Measurements from ENCODE around the gene ZNF227. TPM values are rescaled to one million over a fixed set of nuclear protein-coding genes. Genes with fewer than 3 reads are reported as not detected.
A peak's percentile ranks its signal among the peaks of the same experiment; 100 is the strongest.

The ZNF227 gene
- total and polyA plus RNA-seq, 9 of the 15 experiments (the other 6 are each of a cell fraction or from before 2014, with no cell fraction given) = 3.0 to 15.1 (median 10.0) TPM

GRCh38 chr19:44207126-44207803, 5.1 kb upstream of the ZNF227 start (continued):
- TF ChIP-seq, protein P1, sequence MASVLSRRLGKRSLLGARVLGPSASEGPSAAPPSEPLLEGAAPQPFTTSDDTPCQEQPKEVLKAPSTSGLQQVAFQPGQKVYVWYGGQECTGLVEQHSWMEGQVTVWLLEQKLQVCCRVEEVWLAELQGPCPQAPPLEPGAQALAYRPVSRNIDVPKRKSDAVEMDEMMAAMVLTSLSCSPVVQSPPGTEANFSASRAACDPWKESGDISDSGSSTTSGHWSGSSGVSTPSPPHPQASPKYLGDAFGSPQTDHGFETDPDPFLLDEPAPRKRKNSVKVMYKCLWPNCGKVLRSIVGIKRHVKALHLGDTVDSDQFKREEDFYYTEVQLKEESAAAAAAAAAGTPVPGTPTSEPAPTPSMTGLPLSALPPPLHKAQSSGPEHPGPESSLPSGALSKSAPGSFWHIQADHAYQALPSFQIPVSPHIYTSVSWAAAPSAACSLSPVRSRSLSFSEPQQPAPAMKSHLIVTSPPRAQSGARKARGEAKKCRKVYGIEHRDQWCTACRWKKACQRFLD (CRISPR knock-in tag; IDR thresholded peaks at IDR 0.05) = peak; percentile 55; the same call in 1 of the 2 replicates
- no peak for TF ChIP-seq ZNF830 (CRISPR knock-in tag; IDR thresholded peaks at IDR 0.05)
- peak; percentile 98 for TF ChIP-seq GABPA (tag; conservative IDR thresholded peaks at IDR 0.05; ENCODE audit: low read depth)
- TF ChIP-seq CBX2 (IDR thresholded peaks at IDR 0.05; ENCODE audit: insufficient read depth, low read length, poor library complexity, severe bottlenecking) = no peak
- no peak for TF ChIP-seq ZFX (CRISPR knock-in tag; IDR thresholded peaks at IDR 0.05)
- TF ChIP-seq PML (IDR thresholded peaks at IDR 0.05; ENCODE audit: low read length) = no peak
- TF ChIP-seq SMAD4 (CRISPR knock-in tag; conservative IDR thresholded peaks at IDR 0.05) = no peak; the same call in 1 of the 2 replicates
- no peak for TF ChIP-seq ZNF311 (CRISPR knock-in tag; IDR thresholded peaks at IDR 0.05)
- no peak for TF ChIP-seq CBFB (CRISPR knock-in tag; IDR thresholded peaks at IDR 0.05)
- TF ChIP-seq ETV5 (CRISPR knock-in tag; IDR thresholded peaks at IDR 0.05; ENCODE audit: low read depth) = peak; percentile 69; the same call in 1 of the 2 replicates
- peak; percentile 68; the same call in 1 of the 2 replicates for TF ChIP-seq POLR2A (conservative IDR thresholded peaks at IDR 0.05)
- TF ChIP-seq BRCA1 (IDR thresholded peaks at IDR 0.05) = no peak
- TF ChIP-seq BRCA1 (CRISPR knock-in tag; IDR thresholded peaks at IDR 0.05) = no peak
- no peak for TF ChIP-seq DACH1 (IDR thresholded peaks at IDR 0.05; ENCODE audit: partially characterized antibody)
- peak; percentile 65 for TF ChIP-seq POLR2B (IDR thresholded peaks at IDR 0.05; ENCODE audit: low read depth, partially characterized antibody)
- TF ChIP-seq NR2C2 (CRISPR knock-in tag; IDR thresholded peaks at IDR 0.05) = peak; percentile 45; the same call in 1 of the 2 replicates
- peak; percentile 99 for TF ChIP-seq NR2C2 (tag; IDR thresholded peaks at IDR 0.05)
- TF ChIP-seq ZBTB34 (CRISPR knock-in tag; IDR thresholded peaks at IDR 0.05) = no peak
- TF ChIP-seq DMBX1 (CRISPR knock-in tag; IDR thresholded peaks at IDR 0.05; ENCODE audit: borderline replicate concordance) = peak; percentile 37; the same call in 1 of the 2 replicates
- peak; percentile 52; the same call in 1 of the 2 replicates for TF ChIP-seq CTBP1 (IDR thresholded peaks at IDR 0.05; ENCODE audit: borderline replicate concordance)
- no peak for TF ChIP-seq ZEB2 (IDR thresholded peaks at IDR 0.05)
- TF ChIP-seq ESRRA (IDR thresholded peaks at IDR 0.05; ENCODE audit: borderline replicate concordance, low read depth) = 0 out of 2 replicates have a peak, but pooled peaks have one; percentile 13
- TF ChIP-seq, protein P2, sequence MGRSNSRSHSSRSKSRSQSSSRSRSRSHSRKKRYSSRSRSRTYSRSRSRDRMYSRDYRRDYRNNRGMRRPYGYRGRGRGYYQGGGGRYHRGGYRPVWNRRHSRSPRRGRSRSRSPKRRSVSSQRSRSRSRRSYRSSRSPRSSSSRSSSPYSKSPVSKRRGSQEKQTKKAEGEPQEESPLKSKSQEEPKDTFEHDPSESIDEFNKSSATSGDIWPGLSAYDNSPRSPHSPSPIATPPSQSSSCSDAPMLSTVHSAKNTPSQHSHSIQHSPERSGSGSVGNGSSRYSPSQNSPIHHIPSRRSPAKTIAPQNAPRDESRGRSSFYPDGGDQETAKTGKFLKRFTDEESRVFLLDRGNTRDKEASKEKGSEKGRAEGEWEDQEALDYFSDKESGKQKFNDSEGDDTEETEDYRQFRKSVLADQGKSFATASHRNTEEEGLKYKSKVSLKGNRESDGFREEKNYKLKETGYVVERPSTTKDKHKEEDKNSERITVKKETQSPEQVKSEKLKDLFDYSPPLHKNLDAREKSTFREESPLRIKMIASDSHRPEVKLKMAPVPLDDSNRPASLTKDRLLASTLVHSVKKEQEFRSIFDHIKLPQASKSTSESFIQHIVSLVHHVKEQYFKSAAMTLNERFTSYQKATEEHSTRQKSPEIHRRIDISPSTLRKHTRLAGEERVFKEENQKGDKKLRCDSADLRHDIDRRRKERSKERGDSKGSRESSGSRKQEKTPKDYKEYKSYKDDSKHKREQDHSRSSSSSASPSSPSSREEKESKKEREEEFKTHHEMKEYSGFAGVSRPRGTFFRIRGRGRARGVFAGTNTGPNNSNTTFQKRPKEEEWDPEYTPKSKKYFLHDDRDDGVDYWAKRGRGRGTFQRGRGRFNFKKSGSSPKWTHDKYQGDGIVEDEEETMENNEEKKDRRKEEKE (IDR thresholded peaks at IDR 0.05; ENCODE audit: borderline replicate concordance in 1 of 2, control insufficient read depth in 1 of 2, low read depth in 2 of 2, low read length in 1 of 2) = 0 out of 4 replicates have a peak, but pooled peaks of 1 of the 2 experiments have one; percentile 54
- TF ChIP-seq ETV1 (tag; conservative IDR thresholded peaks at IDR 0.05; ENCODE audit: low read depth) = peak; percentile 57; the same call in 1 of the 2 replicates
